Activated naive CD4-positive, alpha-beta T cell (primary cell): ENCODE data around the gene TMEM178B.
"Not testable (repeated sequence)": the region's sequence is repeated elsewhere in the genome, so short reads cannot be mapped to it uniquely, and the experiment has no call there.

ENCODE experiments used
- DNase-seq, 4 experiments: peaks; one replicate each; lab custom pipeline; 2025; lab: John Stamatoyannopoulos, UW

TMEM178B gene

DNA sequence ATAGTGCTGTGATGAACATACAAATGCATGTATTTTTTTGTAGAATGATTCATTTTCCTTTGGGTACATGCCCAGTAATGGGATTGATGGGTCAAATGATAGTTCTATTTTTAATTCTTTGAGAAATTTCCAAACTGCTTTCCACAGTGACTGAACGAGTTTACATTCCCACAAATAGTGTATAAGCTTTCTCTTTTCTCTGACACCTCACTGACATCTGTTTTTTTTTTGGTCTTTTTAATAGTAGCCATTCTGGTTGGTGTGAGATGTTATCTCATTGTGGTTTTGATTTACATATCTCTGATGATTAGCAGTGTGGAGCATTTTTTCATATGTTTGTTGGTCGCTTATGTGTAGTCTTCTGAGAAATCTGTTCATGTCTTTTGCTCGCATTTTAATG, 282.3 kb downstream of the TMEM178B start:
- no peak for DNase-seq

DNA sequence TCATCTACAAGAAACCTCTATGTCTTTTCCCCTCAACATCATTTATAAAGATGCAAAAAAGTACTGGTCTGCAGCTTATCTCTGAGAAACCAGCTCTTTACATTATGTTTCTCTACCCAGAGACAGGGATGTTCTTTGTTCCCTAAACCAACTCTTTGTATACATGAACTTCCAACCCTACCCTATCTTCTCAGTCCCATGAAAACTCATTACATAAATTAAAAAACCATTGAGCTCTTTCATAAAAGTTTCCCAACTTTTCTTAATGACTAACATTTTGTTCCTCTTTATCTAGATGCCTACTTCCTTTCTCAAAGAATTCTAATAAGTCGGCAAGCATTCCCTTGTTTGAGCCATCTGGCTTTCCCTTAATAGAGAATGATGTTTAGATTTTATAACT, 284.5 kb downstream of the TMEM178B start:
- DNase-seq, result no peak

DNA sequence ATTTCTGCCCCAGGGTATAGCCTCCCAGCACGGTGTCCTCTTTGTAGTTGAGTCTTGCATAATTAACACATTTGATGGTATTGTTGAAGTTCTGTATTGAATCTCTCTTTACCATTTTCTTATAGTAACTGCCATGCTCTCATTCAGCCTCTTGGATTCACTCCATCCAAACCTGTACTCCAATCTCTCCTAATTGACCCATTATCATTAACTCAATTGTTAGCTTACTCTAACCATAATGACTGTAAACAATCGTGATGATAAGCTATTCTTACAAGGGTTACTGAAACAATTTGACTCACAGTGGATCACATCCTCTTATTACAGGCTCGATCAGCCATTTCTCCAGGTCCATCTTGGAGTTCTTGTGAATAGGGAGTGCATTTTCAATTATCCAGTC, 285.4 kb downstream of the TMEM178B start:
- DNase-seq, result no peak

DNA sequence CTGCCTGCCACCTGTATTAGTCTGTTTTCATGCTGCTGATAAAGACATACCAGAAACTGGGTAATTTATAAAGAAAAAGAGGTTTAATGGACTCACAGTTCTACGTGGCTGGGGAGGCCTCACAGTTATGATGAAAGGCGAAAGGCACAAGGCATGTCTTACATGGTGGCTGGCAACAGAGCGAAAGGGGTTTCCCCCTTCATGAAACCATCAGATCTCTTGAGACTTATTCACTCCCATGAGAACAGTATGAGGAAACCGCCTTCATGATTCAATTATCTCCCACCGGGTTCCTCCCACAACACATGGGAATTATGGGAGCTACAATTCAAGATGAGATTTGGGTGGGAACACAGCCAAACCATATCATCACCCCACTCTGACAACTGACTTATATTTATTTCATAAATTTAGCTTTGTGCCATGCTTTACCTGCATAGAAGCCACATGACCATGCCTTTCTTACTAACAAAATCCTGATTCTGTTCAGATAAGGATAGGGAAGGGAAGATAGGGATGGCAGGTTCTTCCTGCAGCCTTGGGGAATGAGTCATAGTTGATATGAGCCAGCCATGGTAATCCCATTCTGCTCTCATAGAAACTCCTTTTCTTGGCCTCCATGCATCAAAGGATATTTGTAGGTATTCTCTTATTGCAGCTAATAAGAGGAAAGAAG, 286.0 kb downstream of the TMEM178B start:
- DNase-seq, result no peak

DNA sequence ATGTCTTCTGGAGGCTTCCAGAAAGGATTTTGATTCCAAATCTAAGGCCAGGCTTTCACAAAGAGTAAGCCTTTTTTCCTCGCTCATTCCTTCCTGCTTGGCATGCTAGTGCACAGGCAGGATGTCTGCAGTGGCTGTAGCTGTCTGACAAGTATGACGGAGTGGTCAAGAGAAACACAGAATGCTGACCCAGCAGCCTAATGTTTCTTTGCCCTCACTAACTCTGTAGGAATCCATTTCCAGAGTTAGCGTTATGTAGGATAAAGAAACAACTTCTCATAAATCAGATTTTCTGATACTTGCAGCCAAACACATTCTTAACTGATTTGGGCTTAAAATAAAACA, 286.5 kb downstream of the TMEM178B start:
- no peak for DNase-seq

DNA sequence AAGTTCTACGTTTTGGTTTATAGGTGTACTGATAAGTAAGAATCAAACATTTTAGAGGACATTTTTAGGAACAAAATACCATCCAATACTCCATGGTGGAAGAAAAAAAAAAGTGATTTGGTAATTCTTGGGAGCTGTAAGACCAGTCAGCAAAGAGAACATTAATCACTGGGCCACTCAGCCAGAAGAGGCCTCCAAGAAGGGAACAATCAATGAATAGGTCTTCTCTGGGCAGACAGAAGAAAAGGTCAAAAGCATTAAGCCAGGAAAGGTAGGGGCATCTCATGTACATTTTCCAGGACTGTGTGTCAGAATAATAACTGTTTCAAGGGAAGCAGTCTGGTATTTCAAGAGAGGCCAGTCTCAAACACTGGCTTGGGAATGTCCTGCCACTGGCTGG, 286.9 kb downstream of the TMEM178B start:
- DNase-seq, result no peak

DNA sequence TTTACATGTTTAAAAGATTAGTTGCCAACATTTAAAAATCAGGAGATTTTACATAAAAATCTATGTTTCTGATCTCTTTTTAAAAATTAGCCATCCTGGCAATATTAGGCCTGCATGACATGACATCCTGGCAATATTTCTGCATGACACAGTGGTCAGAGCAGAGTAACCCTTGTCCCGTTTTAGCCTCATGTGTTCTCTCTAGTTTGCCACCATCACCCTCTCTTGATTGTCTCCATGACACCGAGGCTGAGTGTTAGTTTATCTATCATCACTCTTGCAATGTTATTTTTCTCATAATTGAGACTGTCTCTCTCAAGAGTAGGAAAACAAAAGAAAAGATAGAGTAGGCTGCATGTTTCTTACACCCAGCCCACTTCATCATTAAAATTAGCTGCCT, 287.6 kb downstream of the TMEM178B start:
- no peak for DNase-seq

DNA sequence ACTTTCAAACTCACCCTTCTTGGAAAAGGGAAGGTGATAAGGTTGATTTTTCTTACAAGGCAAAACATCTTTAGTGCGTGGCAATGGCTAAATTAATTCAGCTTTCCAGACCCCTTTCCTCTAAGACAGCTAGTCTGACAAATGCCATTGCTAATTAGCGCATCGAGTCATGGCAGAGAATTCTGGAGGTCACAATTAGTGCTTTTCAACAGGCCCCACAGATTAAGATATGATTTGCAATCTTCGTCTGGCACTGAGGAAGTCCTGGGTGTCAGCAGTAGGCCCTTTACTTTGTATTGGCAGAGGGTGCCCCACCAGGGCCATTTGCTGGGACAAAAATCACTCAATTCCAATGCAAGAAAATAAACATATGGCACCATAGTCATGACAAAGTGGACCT, 288.1 kb downstream of the TMEM178B start:
- DNase-seq, result no peak

DNA sequence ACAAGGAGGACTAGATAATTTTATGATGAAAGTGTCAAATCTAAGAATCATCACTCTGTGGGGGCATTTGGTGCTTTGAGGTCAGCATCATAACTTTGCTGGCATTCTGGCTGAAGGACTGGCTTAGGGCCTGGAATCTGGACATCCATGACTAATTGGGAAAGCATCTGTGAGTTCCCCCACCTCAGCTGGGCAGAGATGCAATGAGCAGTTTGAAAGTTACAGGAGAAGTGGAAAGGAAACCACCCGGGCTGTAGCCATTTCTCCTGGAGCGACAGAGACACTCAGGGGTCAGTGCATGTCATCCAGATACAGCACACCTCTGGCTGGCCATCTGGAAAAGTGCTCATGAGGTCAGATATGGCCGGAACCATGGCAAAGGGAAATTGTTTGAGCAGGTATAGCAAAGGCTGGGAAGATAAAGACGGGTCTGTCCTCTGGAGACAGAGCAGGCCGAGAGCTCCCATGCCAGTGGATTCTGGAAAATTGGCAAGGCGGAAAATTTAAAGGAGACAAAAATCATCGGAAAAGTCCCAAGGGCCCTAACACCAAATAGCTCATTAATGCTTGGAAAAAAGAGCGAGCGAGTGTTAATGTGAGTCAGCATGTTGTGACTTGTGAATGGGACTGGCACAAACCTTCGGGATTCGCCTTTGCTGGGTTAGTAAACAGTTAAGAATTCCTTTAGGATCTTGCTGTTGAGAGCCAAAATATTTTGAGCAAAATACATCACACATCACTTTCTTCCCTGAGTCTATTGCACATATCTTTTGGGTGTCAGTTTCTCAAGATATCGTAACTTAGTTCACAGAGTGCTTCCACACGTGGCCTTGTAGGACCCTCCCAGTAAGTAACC, 288.9 kb downstream of the TMEM178B start:
- no peak for DNase-seq

DNA sequence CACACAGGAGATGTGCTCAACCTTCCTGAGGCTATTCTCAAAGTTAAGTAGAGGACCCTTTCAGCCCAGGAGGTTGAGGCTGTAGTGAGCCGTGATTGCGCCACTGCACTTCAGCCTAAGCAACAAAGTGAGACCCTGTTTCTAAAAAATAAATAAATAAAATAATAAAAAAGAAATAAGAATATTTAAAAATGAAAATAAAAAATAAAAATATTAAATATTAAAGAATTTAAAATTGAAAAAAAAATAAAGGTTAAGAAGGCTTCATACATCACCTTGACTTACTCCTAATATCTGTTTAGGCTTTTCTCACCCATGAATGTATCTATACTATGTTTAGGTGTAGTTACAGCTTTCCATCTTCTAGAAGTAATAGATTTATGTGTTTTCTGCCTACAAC, 289.9 kb downstream of the TMEM178B start:
- no peak for DNase-seq

DNA sequence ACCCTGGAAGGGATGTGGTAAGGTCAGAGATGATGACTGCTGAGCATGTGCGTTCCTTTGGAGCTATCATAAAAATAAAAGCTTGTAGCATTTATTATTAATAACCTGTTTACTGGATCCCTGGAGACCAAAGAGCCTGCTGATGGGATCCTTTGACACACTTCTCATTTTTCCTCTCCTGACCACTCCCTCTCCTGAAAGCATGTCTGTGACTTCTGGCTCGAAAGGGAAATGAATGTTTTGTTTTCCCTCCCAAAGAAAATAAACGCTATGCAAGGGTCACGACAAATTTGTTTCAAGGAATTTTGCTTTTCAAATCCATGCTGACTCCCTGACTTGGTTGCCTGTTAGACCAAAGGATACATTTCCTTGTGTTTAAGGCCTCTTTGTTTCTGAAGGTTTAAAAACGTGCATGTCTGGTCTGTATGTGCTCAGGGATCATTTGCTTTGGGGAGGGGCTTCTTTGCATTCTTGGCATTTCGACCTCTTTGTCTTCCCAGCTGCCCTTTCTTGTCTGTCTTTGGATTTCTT, 292.3 kb downstream of the TMEM178B start:
- no peak for DNase-seq

DNA sequence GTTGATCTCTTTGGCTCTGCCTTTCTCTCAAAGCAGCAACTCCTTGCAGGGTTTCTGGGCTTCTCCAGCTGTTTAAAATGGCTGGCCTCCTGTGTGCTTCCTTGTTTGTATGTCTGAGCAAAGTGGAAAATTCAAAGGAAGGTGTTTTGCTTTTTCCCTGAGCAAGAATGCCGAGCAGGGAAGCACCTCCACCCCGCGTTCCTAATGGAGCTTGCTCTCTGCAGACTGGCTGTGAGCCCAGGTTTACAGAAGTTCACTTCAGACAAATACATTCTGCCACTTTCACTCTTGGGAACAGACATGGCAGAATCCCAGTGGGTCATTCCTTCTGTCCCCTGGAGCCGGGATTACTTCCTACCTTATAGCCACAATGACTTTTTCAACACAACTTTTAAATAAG, 295.6 kb downstream of the TMEM178B start:
- no peak for DNase-seq

DNA sequence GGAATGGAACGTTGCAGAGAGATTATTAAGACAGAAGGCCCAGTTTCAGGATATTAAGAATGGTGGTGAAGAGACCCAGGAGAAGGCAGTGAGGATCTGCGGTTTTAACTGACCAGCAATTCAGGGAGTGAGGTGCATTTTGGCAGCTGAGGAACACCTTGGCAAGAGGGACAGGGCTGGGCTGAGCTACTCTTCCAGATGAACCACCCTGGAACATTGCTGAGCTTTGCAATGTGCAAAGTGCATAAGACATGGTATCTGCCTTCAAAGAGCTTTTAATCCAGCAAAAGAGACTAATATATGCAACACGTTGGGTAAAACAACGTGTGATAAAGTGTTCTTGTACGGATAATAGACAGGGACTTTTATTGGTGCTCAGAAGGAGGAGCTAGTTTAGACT, 296.3 kb downstream of the TMEM178B start:
- DNase-seq, result no peak

DNA sequence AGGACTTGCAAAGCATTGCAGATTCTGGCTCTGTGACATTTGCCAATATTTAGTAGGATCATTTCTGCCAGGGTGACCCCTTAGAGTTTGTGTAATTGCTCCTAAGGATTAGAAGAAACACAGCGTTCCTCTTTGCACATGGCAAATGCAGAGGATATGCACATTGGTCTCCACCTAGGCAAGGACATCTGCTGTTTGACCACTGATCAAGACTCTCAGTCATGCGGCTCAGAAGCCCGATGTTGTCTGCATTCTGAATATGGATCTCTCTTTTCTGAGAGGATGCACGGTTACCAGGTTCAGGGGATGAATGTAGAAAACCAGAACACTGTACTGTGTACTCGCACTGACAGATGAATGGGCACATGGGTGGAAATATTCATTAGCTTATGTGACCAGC, 296.8 kb downstream of the TMEM178B start:
- no peak for DNase-seq

DNA sequence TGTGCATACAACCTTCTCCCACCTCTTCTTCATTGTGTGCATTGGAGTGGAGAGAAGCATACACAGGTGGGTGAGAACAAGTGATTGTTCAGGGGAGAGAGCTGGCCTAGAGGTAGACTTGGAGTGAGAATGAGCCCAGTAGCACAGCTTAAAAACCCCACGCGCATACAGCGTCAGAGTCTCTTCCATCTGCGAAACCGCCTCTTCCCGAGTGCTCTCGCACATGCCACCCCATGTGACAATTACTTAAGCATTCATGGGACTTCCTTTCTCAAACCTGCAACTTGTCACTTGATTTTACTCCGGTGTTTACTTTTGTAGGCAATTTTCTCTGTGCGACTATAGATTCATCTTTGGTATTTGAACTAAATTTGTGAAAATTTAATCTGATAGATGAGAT, 300.6 kb downstream of the TMEM178B start:
- no peak for DNase-seq

DNA sequence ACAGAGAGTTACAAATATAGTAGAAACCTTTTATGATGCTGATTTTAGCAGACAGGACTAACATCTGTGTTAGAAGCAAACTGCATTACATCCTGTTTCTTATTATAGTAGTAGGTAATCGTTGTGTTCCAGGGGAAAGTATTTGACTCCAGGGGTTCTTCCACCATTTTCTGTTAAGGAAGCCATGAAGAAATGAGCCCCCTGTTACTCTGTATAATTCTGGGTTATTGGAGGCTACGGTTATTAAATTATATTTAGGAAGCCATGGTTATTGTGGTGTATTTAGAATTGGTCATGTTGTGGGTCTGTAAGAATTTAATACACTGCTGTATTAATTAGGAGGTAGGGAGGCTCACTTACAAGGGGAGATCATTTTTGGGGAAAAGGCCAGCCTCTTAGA, 301.6 kb downstream of the TMEM178B start:
- no peak for DNase-seq

DNA sequence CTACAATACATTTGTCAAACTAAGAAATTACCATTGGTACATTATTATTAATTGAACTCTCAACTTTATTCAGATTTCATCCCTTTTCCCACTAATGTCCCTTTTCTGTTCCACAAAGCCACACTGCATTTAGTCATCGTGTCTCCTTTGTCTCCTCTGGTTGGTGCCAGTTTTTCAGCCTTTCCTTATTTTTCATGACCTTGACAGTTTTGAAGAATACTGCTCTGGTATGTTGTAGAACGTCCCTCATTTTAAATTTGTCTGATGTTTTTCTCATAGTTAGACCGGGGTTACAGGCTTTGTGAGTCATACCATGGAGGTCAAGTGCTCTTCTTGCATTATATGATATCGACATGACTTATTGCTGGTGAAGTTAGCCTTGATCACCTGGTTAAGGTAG, 304.0 kb downstream of the TMEM178B start:
- DNase-seq, result no peak

DNA sequence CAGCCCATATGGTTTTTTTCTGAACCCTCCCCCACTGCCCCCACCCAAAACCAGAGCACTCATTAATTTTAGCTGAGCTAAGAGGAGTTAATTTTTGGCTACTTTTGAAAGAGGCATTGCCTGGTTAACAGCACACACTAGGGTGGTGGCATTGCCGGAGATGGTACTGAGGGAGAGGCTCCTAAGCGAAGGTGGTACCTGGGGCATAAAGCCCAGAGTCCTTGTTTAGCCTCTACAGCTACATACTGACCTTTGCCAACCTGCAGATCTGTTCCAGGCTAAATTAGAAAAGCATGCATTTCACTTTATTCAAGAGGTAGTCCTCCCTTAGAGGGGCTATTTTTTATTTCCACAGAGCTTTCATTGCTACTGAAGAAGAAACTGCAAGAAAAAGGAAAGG, 304.5 kb downstream of the TMEM178B start:
- no peak for DNase-seq

DNA sequence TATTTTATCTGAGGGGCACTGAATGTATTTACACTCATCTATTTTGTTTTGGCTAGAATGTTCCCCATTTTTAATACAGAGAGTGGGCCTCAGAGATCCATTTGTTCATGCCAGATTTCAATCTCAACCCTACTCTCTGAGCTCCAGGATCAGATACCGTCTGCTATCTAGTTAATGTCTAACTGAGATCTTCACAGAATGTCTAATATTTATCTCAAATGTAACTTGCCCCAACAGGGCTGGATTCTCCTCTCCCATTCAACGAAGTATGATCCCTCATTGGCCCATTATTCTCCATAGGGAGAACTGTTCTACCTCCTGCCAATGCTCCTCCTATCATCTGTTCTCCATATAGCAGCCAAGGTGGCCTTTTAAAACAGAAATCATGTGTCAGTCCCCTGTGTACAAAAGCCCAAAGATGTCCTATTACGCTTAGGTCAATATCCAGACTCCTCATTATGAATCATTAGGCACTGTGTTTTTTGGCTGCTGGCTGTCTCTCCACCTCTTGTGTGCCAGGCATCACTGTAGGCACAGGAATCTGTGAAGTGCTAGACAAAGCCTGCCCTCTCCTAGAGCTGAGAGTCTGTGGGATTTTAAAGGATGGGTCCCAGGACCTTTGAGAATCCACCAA, 308.0 kb downstream of the TMEM178B start:
- DNase-seq, result no peak

DNA sequence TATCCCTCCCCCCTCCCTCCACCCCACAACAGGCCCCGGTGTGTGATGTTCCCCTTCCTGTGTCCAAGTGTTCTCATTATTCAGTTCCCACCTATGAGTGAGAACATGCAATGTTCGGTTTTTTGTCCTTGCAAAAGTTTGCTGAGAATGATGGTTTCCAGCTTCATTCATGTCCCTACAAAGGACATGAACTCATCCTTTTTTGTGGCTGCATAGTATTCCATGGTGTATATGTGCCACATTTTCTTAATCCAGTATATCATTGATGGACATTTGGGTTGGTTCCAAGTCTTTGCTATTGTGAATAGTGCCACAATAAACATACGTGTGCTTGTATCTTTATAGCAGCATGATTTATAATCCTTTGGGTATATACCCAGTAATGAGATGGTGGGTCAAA, 309.5 kb downstream of the TMEM178B start:
- not testable (repeated sequence) for DNase-seq

DNA sequence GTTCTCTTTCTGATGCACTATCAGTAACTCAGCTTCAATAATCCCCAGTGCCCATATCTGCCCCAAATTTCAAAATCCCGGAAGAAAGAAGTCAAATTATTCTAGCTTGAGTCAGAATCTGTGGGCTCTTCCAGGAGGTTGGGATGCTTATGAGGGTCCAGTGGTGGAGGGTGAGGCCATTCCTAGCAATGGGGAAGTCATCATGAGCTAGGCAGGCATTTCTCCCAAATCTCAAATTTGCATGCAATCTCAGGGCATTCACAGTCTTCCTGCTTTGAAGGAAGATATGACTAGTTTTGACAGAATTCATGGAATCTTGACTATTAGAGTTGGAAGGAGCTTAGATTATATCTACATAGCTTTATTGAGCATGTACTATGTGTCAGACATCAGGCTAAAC, 313.0 kb downstream of the TMEM178B start:
- DNase-seq, result no peak

DNA sequence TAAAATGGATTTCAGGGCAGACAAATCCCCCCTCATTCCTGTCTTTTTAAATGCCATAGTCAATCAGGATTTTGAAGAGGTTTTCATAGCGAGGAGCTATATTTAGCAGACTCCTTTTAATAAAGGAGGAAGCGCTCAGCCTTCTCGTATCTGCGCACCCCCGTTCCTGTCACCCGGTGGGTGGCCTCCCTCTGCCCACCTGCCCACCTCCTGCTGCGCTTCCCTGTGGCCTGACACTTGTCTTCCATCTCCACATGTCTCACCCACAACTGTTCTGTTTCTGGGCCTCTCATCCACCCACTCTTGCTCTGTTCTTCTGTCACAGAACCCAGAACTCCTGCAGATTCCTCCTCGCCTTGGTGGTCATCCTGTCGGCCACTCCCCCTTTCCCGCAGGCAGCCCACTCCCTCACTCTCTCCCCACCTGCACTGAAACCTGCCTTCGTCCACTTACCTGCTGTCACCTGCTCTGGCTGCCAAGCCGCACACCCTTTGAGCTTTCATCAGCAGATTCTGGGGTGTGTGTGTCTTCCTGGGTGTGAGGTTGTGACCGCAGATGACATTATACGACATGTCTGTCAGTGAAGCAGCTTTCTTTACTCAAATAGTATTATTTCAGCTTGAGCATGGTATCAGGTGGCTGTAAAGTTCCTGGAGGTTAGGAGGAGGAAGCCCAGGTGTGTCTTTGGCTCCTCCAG, 313.8 kb downstream of the TMEM178B start:
- no peak for DNase-seq
